Measurements from ENCODE around the gene GNB1L. TPM values are rescaled to one million over a fixed set of nuclear protein-coding genes. Genes with fewer than 3 reads are reported as not detected.

GNB1L gene
- total and polyA plus RNA-seq, 2 of the 13 experiments (the other 11 are each of a cell fraction or from before 2014, with no cell fraction given), result 2.5 to 7.4 TPM

- TF ChIP-seq ZFP91 (CRISPR knock-in tag; IDR thresholded peaks at IDR 0.05; ENCODE audit: borderline replicate concordance) (peak; percentile 71; the same call in 1 of the 2 replicates), ARHGAP35 (CRISPR knock-in tag; IDR thresholded peaks at IDR 0.05; ENCODE audit: borderline replicate concordance) (0 out of 2 replicates have a peak, but pooled peaks have one; percentile 16), ZBTB37 (CRISPR knock-in tag; IDR thresholded peaks at IDR 0.05) (no peak), BRD4 (CRISPR knock-in tag; IDR thresholded peaks at IDR 0.05) (peak; percentile 25; the same call in 1 of the 2 replicates)
Observed at GRCh38 chr22:19891317-19892256, 36.9 kb upstream of the GNB1L start (continued).

GRCh38 chr22:19890502-19891316, 36.0 kb upstream of the GNB1L start:
- TF ChIP-seq HNRNPL (IDR thresholded peaks at IDR 0.05; ENCODE audit: low read depth, low read length) (0 out of 2 replicates have a peak, but pooled peaks have one; percentile 9), MXD1 (CRISPR knock-in tag; IDR thresholded peaks at IDR 0.05) (0 out of 2 replicates have a peak, but pooled peaks have one; percentile 16), ZFP41 (CRISPR knock-in tag; IDR thresholded peaks at IDR 0.05; ENCODE audit: borderline replicate concordance) (no peak)
- no TSS peak for BruUV-seq (replicated peaks)
- Histone ChIP-seq H3K9ac (ENCODE audit: insufficient read depth, low read depth, low read length) (no peak overlapping the region), H3K79me2 (ENCODE audit: insufficient read depth, low read length) (no peaks in the 10 kb centered on the region), H3K27ac (ENCODE audit: extremely low read length, insufficient read depth, low read length) (no peak overlapping the region), H3K4me2 (ENCODE audit: low read depth, low read length) (0 out of 2 replicates have a peak overlapping the region, but pooled peaks have one; percentile 42), H2AFZ (ENCODE audit: low read length) (no peak overlapping the region), H3K27me3 (ENCODE audit: control insufficient read depth in 1 of 2, insufficient read depth in 2 of 2, low read length in 2 of 2) (no peaks in the 10 kb centered on the region), H4K20me1 (ENCODE audit: insufficient read depth, low read length) (no peaks in the 10 kb centered on the region), H3K36me3 (replicated peaks in 1 of 2; ENCODE audit: control insufficient read depth in 1 of 2, insufficient read depth in 2 of 2, low read length in 2 of 2) (peaks cover 2 to 7% of the 10 kb centered on the region in 2 experiments; a peak in 3 of 5 replicates), H3K4me1 (ENCODE audit: insufficient read depth, low read length) (peaks cover 27% of the 10 kb centered on the region), H3K9me3 (ENCODE audit: low read length) (no peaks in the 10 kb centered on the region), H3K4me3 (replicated peaks in 1 of 3; ENCODE audit: insufficient read depth in 1 of 3, low read depth in 2 of 3, low read length in 3 of 3) (no peak overlapping the region)
- FAIRE-seq (no peak), DNase-seq (ENCODE audit: low spot score) (no peak), ATAC-seq (no peak)
- in situ Hi-C loops (cut with HindIII; ENCODE audit: extremely low pct_ligation_motif_present, low pct_unique_long_range_greater_than_20kb) (no loop called here), intact Hi-C loops (cut with micrococcal nuclease; ENCODE audit: unreplicated experiment) (loop anchor here (5.0 kb wide), 1 partner anchor 68 kb away; no protein-coding TSS in a partner anchor)
- CTCF ChIA-PET (ENCODE audit: low intra/inter-chr PET ratio, low total read pairs), result no interaction called here
- POLR2A ChIA-PET, result interaction anchor here (1.8 to 1.9 kb wide), 2 partner anchors 35 to 36 kb away, joined by 4 to 10 read pairs; partner anchors contain the start of genes GNB1L and RTL10
- WGBS (ENCODE audit: low lambda C conversion rate), result 93% methylated on average over 9 of the region's 20 CpGs

Data from HepG2 (cell line).